Measurements from ENCODE around the gene INPP4A. TPM values are rescaled to one million over a fixed set of nuclear protein-coding genes. Genes with fewer than 3 reads are reported as not detected.

The INPP4A gene
- total RNA-seq, 1 experiment from 2014 or later: 23.4 TPM

DNA sequence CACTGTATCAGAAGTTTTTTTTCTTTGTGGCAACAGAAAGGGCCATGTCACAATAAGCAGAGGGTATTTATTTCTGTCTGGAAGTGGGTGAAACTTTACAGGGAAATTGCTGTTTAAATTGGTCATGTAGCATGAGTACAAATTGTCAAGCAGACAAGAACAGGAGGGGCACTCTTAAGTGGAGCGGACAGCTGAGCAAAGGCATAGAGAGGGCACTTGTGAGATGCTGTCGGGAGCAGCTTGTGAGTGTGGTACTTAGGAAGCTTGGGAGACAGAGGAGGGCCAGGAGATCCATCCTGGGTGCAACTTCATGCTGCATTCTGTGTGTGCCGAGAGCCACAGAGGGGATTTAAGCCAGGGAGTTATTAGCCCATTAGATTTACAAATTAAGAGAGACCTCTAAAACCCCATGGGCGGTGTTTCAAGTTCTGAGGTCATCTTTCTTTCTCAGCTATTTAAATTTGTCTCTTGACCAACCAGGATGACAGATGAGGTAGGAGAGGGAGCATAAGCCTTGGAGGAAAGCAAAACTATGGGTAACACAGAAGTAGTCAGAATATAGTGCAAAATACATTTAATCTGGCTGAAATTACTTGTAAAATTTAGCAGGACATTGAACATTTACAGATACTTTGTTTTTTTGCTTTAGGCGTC, 30.4 kb downstream of the INPP4A start:
- ChIA-PET POLR2A (ENCODE audit: unreplicated experiment) (no interaction called here), CTCF (no interaction called here)
- Histone ChIP-seq H3K4me2 (ENCODE audit: low read length) (no peak overlapping the region), H3K9me2 (replicated peaks; ENCODE audit: low read length) (no peaks in the 10 kb centered on the region), H3K36me3 (ENCODE audit: low read depth, low read length) (no peaks in the 10 kb centered on the region), H4K20me1 (ENCODE audit: low read length) (no peaks in the 10 kb centered on the region), H3K79me2 (ENCODE audit: low read length) (peaks cover 67% of the 10 kb centered on the region), H3K9ac (ENCODE audit: low read length) (no peak overlapping the region), H3K4me1 (ENCODE audit: insufficient read depth, low read length) (peaks cover 28% of the 10 kb centered on the region), H3K4me3 (ENCODE audit: low read length) (no peak overlapping the region), H2AFZ (ENCODE audit: low read length) (no peak overlapping the region), H3F3A (ENCODE audit: low read length, unreplicated experiment) (no peaks in the 10 kb centered on the region), H3K27ac (ENCODE audit: low read length) (no peak overlapping the region), H3K9me3 (ENCODE audit: low read length) (no peaks in the 10 kb centered on the region), H3K27me3 (ENCODE audit: low read length) (no peaks in the 10 kb centered on the region)
- intact Hi-C loops (cut with micrococcal nuclease): no loop called here
- BruUV-seq (replicated peaks): no TSS peak
- no peak for TF ChIP-seq EZH2phosphoT487 (IDR thresholded peaks at IDR 0.05; ENCODE audit: borderline replicate concordance, low read length)
- TF ChIP-seq, protein P1, sequence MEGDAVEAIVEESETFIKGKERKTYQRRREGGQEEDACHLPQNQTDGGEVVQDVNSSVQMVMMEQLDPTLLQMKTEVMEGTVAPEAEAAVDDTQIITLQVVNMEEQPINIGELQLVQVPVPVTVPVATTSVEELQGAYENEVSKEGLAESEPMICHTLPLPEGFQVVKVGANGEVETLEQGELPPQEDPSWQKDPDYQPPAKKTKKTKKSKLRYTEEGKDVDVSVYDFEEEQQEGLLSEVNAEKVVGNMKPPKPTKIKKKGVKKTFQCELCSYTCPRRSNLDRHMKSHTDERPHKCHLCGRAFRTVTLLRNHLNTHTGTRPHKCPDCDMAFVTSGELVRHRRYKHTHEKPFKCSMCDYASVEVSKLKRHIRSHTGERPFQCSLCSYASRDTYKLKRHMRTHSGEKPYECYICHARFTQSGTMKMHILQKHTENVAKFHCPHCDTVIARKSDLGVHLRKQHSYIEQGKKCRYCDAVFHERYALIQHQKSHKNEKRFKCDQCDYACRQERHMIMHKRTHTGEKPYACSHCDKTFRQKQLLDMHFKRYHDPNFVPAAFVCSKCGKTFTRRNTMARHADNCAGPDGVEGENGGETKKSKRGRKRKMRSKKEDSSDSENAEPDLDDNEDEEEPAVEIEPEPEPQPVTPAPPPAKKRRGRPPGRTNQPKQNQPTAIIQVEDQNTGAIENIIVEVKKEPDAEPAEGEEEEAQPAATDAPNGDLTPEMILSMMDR (conservative IDR thresholded peaks at IDR 0.05; ENCODE audit: low read depth, low read length): no peak
- TF ChIP-seq EZH2 (IDR thresholded peaks at IDR 0.05; ENCODE audit: low read length, unreplicated experiment): no peak
- ATAC-seq (no peak), DNase-seq (no peak)

DNA sequence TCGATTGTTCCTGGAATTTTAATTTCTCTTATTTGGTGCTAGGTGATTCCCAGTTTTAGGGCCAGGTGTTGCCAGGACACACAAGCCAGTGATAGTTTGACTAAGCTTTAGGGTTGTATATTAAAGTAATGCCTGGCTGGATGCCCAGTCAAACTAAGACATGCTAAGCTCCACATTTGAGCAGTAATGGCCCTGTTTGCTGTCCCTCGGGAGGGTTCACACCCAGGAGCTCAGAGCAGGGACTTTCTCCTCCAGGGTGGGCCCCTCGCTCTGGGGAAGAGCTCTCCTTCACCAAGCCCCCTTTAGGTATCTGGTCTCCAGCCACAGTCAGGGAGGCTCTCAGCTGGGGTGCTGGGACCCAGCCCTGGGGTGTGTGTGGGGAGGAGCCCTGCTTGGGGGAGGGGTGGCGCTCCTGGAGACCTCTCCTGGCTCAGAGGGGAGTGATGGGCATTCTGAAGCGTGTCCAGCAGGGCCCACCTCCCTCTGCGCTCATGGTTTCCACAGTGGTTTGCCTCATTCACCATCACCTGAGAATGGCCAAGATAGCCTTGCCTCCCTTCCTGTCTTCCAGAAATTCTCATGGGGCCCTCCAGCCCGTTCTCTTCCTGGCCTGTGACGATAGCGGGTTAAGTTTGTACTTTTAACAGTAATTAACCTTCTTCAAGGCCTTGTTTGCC, 31.7 kb downstream of the INPP4A start:
- Histone ChIP-seq H3K9ac (ENCODE audit: low read length) (no peak overlapping the region), H3K4me2 (ENCODE audit: low read length) (peak overlapping the region; percentile 24; the same call in 1 of the 2 replicates), H3K9me2 (replicated peaks; ENCODE audit: low read length) (no peaks in the 10 kb centered on the region), H3K79me2 (ENCODE audit: low read length) (peaks cover 67% of the 10 kb centered on the region), H3K36me3 (ENCODE audit: low read depth, low read length) (no peaks in the 10 kb centered on the region), H3K4me3 (ENCODE audit: low read length) (no peak overlapping the region), H2AFZ (ENCODE audit: low read length) (no peak overlapping the region), H3K27me3 (ENCODE audit: low read length) (no peaks in the 10 kb centered on the region), H3K27ac (ENCODE audit: low read length) (0 out of 2 replicates have a peak overlapping the region, but pooled peaks have one; percentile 0), H3K4me1 (ENCODE audit: insufficient read depth, low read length) (peaks cover 39% of the 10 kb centered on the region), H3K9me3 (ENCODE audit: low read length) (no peaks in the 10 kb centered on the region), H4K20me1 (ENCODE audit: low read length) (no peaks in the 10 kb centered on the region), H3F3A (ENCODE audit: low read length, unreplicated experiment) (no peaks in the 10 kb centered on the region)
- no peak for TF ChIP-seq EZH2phosphoT487 (IDR thresholded peaks at IDR 0.05; ENCODE audit: borderline replicate concordance, low read length)
- intact Hi-C loops (cut with micrococcal nuclease): no loop called here
- ChIA-PET POLR2A (ENCODE audit: unreplicated experiment) (no interaction called here), CTCF (no interaction called here)
- BruUV-seq (replicated peaks): no TSS peak
- ATAC-seq (0 out of 2 replicates have a peak, but pooled peaks have one; percentile 10), DNase-seq (peak; percentile 63)

DNA sequence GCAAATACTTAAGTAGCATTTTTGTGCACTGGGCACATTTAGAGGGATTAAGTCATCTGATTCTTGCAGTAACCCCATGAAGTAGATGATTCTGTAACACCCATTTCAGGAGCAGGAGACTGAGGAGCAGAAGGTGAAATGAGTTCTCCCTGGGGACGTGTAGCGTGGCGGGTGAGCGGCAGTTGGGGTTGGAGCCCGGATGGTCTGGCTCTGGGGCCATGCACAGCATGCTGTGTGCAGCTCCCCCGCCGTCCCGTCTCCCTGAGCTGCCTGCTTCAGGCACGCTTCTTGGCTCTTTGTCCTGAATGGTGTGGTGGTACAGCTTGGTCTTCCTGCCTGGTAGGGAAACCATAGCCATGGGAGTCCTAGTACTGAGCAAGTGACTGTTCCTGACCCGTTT, 32.4 kb downstream of the INPP4A start:
- H4K20me1 ChIP-seq (ENCODE audit: low read length): no peaks in the 10 kb centered on the region
- peaks cover 68% of the 10 kb centered on the region for H3K79me2 ChIP-seq (ENCODE audit: low read length)
- no peaks in the 10 kb centered on the region for H3F3A ChIP-seq (ENCODE audit: low read length, unreplicated experiment)
- no peak overlapping the region for H3K4me2 ChIP-seq (ENCODE audit: low read length)
- H3K27me3 ChIP-seq (ENCODE audit: low read length): no peaks in the 10 kb centered on the region
- no peak overlapping the region for H3K4me3 ChIP-seq (ENCODE audit: low read length)
- ChIA-PET CTCF (no interaction called here), POLR2A (ENCODE audit: unreplicated experiment) (no interaction called here)
- H3K9me2 ChIP-seq (replicated peaks; ENCODE audit: low read length): no peaks in the 10 kb centered on the region
- intact Hi-C loops (cut with micrococcal nuclease): no loop called here
- no peak for DNase-seq
- ATAC-seq: no peak
- BruUV-seq (replicated peaks): no TSS peak
- no peak overlapping the region for H2AFZ ChIP-seq (ENCODE audit: low read length)
- H3K27ac ChIP-seq (ENCODE audit: low read length): no peak overlapping the region
- H3K9ac ChIP-seq (ENCODE audit: low read length): no peak overlapping the region
- H3K4me1 ChIP-seq (ENCODE audit: insufficient read depth, low read length): peaks cover 46% of the 10 kb centered on the region
- H3K36me3 ChIP-seq (ENCODE audit: low read depth, low read length): no peaks in the 10 kb centered on the region
- H3K9me3 ChIP-seq (ENCODE audit: low read length): no peaks in the 10 kb centered on the region
- TF ChIP-seq EZH2 (IDR thresholded peaks at IDR 0.05; ENCODE audit: low read length, unreplicated experiment) (no peak), EZH2phosphoT487 (IDR thresholded peaks at IDR 0.05; ENCODE audit: borderline replicate concordance, low read length) (no peak)
- TF ChIP-seq, protein P1 (conservative IDR thresholded peaks at IDR 0.05; ENCODE audit: low read depth, low read length): no peak

Measured in PC-3 (cell line).